ENCODE results near the gene GGTLC2.
"Not testable (repeated sequence)": the region's sequence is repeated elsewhere in the genome, so short reads cannot be mapped to it uniquely, and the experiment has no call there.

GGTLC2 gene

GRCh38 chr22:22644314-22644713 is at the start of gene GGTLC2:
Gene GGTLC2 (plus strand): TSS chr22:22644614. CDS start chr22:22646346, 1,732 bp downstream.
- H3K4me3 ChIP-seq (ENCODE audit: low read depth, low read length); DNase-seq (ENCODE audit: low read depth): not testable (repeated sequence)

DNA sequence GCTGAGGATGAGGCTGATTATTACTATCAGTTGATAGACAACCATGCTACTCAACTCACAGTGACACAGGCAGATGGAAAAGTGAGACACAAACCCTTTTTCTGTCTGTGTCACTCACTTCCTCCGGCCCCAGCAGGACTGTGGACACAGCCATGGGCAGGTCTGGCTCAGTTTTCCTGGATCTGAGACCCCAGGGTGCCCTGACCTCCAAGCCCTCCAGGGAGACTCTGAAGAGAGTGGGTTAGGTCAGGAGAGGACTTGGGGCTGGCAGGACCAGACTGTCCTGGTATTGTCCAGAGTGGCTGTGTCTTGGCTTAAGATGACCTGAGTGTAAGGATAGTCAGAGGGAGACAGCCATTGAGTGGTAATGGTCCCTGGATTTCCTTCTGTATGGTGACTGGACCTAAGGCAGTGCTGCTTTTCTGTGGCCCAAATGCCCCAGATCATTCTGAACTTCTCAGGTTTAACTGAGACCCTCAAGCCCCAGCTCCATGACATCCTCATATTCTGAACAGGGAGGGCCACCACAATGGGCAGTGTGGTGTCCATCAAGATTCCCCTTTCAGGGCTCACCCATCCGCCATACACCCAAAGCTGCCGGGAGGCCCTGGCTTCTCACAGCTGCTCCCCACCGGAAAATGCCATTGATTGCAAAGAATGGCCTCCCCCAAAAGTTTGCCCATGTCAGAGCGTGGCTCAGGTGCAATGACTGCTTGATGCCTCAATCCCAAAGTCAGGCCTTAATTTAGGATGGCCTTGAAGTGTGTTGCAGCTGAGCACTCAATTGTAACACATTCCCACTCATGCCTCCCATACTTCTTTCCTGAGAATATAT is 49.2 kb upstream of the GGTLC2 start:
- DNase-seq (ENCODE audit: low read depth) = no peak
- TF ChIP-seq, protein P1, sequence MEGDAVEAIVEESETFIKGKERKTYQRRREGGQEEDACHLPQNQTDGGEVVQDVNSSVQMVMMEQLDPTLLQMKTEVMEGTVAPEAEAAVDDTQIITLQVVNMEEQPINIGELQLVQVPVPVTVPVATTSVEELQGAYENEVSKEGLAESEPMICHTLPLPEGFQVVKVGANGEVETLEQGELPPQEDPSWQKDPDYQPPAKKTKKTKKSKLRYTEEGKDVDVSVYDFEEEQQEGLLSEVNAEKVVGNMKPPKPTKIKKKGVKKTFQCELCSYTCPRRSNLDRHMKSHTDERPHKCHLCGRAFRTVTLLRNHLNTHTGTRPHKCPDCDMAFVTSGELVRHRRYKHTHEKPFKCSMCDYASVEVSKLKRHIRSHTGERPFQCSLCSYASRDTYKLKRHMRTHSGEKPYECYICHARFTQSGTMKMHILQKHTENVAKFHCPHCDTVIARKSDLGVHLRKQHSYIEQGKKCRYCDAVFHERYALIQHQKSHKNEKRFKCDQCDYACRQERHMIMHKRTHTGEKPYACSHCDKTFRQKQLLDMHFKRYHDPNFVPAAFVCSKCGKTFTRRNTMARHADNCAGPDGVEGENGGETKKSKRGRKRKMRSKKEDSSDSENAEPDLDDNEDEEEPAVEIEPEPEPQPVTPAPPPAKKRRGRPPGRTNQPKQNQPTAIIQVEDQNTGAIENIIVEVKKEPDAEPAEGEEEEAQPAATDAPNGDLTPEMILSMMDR (conservative IDR thresholded peaks at IDR 0.05; ENCODE audit: low read depth, low read length) = no peak
- no peak overlapping the region for H3K4me3 ChIP-seq (ENCODE audit: low read depth, low read length)

- TF ChIP-seq, protein P1 (conservative IDR thresholded peaks at IDR 0.05; ENCODE audit: low read depth, low read length) = no peak
- H3K4me3 ChIP-seq (ENCODE audit: low read depth, low read length) = no peak overlapping the region
- DNase-seq (ENCODE audit: low read depth) = no peak
These were observed 46.3 kb upstream of the GGTLC2 start for GRCh38 chr22:22598144-22598543.

DNA sequence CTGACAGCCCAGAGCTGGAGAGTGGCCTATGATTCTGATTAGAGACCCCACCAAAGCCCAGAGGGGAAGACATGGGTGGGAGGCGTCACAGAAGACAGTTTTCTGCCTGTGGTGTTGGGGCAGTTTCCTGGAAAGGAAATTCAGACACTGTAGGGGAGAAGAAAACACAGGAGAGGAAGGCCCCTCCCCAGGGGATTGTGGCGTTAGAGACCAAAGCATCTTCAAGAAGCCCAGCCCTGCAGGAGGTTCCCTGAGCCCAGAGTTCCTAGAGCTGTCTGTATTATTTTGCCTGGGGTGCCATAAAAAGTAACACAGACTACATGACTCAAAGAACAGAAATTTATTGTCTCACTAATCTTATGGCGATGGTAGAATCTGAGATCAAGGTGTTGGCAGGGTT is 45.2 kb upstream of the GGTLC2 start:
- TF ChIP-seq, protein P1 (conservative IDR thresholded peaks at IDR 0.05; ENCODE audit: low read depth, low read length) = no peak
- DNase-seq (ENCODE audit: low read depth) = no peak
- no peak overlapping the region for H3K4me3 ChIP-seq (ENCODE audit: low read depth, low read length)

DNA sequence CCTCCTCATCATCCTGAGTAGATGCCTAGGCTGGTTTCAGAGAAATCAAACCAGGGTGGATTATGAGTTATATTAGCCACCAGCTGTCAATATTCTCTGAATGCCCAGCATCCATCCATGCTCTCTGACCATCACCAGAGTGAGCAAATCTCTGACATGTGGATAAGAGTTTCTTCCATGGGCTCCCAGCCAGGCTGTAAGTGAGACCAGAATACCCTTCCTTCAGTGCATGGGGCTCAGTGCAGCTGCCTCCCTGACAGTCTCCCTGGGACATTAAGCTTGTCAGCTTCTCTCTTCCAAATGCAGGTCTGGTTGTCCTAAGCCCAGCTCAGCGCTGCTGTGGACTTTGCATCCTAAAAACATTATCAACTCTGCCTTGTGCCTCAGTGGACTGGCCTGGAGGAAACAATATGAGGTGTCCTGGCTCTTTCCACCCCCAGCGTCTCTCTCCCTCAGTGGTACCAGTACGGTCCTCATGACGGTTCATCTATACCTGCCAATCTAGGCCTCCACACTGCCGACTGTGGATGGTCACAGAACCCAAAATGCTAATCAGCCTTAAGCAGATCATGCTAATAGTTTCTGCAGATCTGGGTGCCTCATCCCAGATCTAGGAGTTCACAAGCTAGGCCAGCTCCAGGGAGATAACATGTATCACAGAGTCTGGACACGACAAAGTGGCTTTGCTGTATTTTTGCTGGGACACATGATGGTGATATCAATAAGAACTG is 43.7 kb upstream of the GGTLC2 start:
- no peak for DNase-seq (ENCODE audit: low read depth)
- TF ChIP-seq, protein P1 (conservative IDR thresholded peaks at IDR 0.05; ENCODE audit: low read depth, low read length) = no peak
- H3K4me3 ChIP-seq (ENCODE audit: low read depth, low read length) = no peak overlapping the region

DNA sequence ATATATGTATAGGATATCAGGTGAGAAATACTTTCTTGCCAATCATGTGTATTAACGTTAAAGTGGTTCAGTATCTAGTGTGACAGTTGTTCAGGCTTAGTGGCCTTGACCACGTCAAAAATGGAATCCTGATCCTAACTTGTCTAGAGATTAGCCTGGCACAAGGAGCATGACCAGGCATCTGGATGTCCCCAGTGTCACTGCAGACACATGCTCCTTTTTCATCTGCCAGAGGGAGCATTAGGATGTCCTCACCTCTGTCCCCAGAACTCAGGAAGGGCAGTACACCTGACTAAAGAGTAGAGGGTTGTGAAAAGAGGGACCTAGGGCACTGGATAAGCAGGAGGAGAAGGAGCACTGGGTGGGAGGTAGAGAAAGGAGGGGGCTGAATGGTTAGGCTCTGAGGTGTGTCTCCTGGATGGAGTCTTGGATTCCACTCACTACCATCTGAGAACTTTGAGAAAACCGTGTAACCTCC is 40.9 kb upstream of the GGTLC2 start:
- TF ChIP-seq, protein P1 (conservative IDR thresholded peaks at IDR 0.05; ENCODE audit: low read depth, low read length) = no peak

DNA sequence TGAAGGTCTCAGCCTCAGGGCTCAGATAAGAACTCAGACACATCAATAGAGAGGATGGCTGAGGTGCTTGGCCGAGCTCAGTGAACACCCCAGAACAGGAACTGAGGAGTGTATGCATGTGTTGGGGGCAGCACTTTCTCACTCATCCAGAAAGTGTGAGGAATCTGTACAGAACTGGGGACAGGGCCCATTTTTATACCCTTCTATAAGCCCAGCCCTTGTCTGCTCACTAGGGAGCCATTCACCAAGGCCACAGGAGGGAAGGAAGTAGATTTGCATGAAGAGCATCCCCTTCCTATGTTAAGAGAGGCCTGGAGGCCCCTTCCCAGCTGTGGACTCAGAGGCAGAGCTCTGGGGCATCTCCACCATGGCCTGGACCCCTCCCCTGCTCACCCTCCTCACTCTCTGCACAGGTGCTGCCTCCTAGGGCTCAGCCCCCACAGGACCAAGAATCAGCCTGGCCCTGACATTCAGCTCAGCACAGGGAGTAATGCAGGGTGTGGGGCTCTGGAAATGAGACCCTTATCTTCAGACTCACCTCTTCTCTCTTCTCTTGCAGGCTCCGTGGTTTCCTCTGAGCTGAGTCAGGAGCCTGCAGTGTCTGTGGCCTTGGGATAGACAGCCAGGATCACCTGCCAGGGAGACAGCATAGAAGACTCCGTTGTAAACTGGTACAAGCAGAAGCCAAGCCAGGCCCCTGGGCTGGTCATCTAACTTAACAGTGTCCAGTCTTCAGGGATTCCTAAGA is 39.9 kb upstream of the GGTLC2 start:
- H3K4me3 ChIP-seq (ENCODE audit: low read depth, low read length) = no peak overlapping the region
- TF ChIP-seq, protein P1 (conservative IDR thresholded peaks at IDR 0.05; ENCODE audit: low read depth, low read length) = no peak
- DNase-seq (ENCODE audit: low read depth) = no peak

More for the DNA sequence above, 40.9 kb upstream of the GGTLC2 start:
- H3K4me3 ChIP-seq (ENCODE audit: low read depth, low read length) = no peak overlapping the region
- no peak for DNase-seq (ENCODE audit: low read depth)
